Measurements from ENCODE around the gene C5orf15.
"Not testable (repeated sequence)": the region's sequence is repeated elsewhere in the genome, so short reads cannot be mapped to it uniquely, and the experiment has no call there.

The C5orf15 gene

GRCh38 chr5:133935991-133936650 lies 32.3 kb downstream of the C5orf15 start:
- not testable (repeated sequence) for DNase-seq

- no peak for DNase-seq
Observed at GRCh38 chr5:133935667-133935940, 32.8 kb downstream of the C5orf15 start.

DNA sequence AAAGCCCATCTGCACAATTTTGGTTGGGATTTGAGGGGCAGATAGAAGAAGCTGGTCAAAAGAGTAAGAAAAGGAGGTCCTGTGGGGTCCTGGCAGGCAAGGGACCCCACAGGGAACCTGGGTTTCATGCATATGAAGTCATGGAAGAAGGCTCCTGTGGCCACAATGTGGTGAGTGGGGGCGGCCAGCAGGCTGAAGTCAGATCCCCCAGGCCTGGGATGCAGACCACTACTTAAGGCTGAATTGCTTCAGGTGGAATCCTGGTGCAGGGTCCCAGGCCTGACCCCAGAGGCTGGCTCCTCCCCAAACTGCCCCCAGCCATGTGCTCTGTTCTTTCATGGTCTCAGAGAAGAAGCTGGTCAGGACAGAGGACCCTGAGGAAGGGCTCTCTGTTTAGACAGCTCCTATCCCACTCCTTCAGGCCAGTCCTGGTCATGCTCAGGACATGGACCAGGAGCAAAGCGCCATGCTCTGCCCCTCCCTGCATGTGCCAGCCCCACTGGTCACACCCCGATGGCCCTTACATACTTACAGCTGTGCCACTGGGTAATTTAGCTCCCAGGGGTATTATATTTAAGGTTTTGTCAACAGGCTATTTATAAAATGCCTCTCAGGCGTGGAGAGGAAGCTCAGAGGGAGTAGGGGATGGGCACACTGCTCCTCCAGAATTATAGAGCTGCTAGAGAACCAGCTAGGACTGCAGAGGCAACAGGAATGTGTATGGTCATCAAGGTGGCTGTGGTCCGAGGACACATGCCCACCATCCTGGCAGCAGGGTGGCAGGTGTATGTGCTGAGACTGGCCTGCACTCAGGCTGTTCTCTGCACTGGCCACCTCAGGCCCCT lies 33.4 kb downstream of the C5orf15 start:
- DNase-seq = no peak

DNA sequence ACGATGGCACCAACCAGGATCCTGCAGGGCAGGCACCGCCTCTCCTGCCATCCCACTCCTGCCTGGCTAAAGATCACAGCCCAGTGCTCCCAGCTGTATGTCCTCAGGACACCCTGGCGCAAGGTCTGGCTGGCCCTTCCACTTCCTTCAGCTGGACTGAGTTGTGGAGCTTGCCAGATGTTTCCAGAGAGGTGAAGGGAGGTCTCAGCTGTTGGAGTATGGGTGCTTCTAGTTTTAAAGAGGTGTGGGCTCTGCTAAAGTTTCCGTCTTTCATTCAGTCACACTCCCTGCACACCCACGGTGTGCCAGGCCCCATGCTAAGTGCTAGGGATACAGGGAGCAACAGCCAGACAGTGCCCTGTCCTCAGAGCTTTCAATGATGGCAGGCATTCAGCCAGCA lies 34.1 kb downstream of the C5orf15 start:
- no peak for DNase-seq

- no peak for DNase-seq
Observed at GRCh38 chr5:133933670-133934295, 34.6 kb downstream of the C5orf15 start.

DNA sequence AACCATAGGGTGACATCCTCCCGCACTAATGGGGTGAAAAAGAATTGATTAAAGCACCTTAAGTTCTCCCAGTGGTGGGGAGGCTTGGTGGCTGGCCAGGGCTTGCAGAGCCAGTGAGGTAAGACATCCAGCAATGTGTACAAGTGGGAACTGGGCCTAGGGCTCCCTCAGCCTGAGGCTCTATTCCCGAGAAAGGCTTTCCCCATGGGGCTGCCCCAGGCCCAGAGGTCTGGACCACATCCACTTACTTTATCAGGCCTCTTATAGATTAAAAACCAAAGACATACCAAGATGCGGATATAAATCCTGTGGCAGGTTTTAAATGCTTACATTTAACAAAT lies 35.3 kb downstream of the C5orf15 start:
- DNase-seq = no peak

- DNase-seq = no peak
Observed at GRCh38 chr5:133932441-133933168, 35.8 kb downstream of the C5orf15 start.

- DNase-seq = no peak
Observed at GRCh38 chr5:133931546-133931945, 36.9 kb downstream of the C5orf15 start.

GRCh38 chr5:133930813-133931090 lies 37.7 kb downstream of the C5orf15 start:
- DNase-seq = no peak

- DNase-seq = no peak
Observed at GRCh38 chr5:133930061-133930812, 38.2 kb downstream of the C5orf15 start.

- no peak for DNase-seq
Observed at GRCh38 chr5:133928587-133929393, 39.6 kb downstream of the C5orf15 start.

DNA sequence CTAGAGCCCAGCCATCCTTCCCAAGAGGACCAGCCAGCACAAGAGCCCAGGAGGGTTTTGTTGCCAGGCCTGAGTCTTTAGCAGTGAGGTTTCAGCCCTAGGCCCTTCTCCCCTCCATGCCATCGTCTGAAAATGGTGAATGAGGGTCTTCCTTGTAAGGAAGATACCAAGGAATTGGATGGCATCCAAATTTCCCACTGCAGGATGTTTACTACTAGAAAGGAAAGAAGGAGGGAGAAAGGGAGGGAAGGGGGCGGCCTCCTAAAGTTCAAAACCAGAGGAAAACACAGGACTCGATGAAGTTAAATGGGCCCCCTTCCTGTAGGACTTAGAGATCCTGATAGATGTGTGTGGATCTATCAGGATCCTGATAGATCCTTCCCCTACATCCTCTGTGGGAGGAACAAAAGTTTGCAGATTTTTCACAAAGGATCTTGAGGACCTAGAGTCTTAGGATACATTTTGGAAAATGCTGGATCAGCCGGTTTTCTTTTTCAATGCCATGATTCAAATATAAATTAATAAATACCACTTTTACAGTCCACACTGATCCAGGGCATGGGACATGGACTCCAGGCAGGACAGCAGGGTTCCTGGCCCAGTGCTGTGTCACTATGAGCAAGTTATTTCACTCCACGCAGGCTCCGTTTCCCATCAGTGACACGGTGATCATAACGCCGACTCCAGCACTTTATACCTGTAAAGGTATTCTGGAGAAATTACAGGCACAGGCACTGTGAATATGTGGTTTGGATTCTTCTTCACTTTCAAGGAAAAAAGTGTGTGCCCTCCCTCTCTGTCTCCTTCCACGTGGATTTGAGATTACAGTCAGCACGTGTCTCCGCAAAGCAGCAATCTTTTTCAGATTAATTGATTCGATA lies 40.9 kb downstream of the C5orf15 start:
- DNase-seq = no peak

GRCh38 chr5:133926489-133927299 lies 41.7 kb downstream of the C5orf15 start:
- no peak for DNase-seq

DNA sequence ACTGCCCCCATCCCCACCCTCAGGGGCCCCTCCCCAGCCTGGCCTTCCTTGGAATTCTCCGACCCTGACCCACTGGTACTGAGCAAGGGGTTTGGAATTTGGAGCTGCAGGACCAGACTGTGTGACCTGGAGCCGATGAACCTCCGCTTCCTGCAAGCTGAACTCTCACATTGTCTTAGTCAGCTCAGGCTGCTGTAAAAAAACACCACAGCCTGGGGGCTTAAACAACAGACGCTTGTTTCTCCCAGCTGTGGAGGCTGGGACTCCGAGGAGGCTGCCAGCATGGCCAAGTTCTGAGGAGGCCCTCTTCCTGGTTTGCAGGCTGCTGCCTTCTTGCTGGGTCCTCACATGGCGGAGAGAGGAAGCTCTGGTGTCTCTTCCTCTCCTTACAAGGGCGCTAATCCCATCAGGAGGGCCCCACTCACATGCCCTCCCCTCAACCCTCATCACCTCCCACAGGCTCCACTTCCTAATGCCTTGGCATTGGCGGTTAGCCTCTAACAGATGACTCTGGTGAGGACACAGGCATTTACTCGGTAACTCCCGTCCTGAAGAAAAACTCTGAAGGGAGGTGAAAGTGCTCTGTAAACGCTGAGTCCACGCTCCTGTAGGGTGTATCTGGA lies 42.4 kb downstream of the C5orf15 start:
- no peak for DNase-seq

- no peak for DNase-seq
Observed at GRCh38 chr5:133925269-133925668, 43.2 kb downstream of the C5orf15 start.

DNA sequence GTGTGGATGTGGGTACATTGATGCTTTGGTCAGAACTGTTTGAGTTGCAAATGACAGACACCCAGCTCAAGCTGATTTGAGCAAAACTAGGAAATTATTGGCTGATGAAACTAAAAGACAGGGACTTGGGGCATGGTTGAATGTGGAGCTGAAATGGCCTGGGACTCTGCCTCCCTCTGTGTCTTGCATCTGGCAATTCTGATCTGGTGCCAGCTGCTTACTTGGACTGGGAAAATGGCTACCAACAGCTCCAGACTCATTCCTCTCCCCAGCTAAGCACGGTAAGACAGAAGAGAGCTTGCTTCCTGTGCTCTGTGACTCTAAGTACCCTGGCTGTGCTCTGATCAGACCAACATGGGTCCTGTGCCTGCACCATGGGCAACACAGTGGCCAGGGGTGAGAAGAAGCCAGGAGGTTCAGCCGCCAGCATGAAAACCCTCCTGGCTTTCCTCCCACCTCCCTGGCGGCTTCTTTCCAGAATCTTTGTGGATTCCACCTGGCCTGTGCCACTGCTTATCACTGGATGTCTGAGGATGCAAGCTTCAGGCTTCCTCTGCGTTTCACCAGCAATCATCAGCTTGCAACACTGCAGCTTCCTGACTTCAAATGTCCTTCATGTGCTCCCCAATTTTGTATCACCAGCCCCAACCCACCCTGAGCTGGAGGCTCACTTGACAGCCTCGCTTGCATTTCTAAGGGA lies 44.1 kb downstream of the C5orf15 start:
- no peak for DNase-seq

GRCh38 chr5:133921979-133922378 lies 46.4 kb downstream of the C5orf15 start:
- DNase-seq = no peak

- DNase-seq = no peak
Observed at GRCh38 chr5:133921069-133921468, 47.4 kb downstream of the C5orf15 start.
